HG03108 (cell line): ENCODE data around the gene RSU1.
"Not testable (repeated sequence)": the region's sequence is repeated elsewhere in the genome, so short reads cannot be mapped to it uniquely, and the experiment has no call there.

Experiments
- ATAC-seq: cut with Tn5 transposase; IDR thresholded peaks from one replicate; pipeline ENCODE4 v1.9.1; 2021; ENCODE audit warnings: moderate library complexity; ENCODE audit not compliant: unreplicated experiment

RSU1 gene

GRCh38 chr10:16788125-16788524 is 29.1 kb downstream of the RSU1 start:
- peak; percentile 14 for ATAC-seq

DNA sequence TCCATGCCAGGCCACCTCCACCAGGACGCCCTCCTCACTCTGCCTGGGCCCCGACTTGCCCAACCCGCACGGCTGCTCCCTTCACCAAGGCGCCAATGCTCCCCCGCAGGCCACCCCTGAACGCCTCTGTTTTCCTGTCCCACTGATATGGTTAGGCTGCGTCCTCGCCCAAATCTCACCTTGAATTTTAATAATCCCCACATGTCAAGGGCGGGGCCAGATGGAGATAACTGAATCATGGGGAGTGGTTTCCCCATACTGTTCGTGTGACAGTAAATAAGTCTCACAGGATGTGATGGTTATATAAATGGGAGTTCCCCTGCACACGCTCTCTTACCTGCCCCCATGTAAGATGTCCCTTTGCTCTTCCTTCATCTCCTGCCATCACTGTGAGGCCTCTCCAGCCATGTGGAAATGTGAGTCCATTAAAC is 29.8 kb downstream of the RSU1 start:
- ATAC-seq: peak; percentile 73

DNA sequence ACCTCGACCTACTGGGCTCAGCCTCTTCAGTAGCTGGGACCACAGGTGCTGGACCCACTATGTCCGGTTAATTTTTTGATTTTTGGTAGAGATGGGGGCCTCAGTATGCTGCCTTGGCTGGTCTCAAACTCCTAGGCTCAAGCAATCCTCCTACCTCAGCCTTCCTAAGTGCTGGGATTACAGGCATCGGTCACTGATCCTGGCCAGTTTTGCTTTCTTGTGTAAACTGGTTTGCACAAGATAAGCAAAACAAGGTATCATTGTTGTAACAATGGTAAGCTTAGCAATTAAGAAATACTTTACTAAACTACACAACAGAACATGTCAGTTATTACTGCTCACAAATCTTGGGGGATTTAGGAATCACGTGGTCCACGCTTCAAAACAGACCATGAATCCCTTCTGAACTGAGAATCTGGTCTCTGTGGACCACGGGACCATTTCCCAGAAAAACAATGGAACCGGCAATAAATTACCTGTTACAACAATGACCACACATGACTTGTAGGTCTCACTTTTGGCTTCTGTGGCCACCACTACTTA is 36.8 kb downstream of the RSU1 start:
- no peak for ATAC-seq

GRCh38 chr10:16779384-16779915 is 37.8 kb downstream of the RSU1 start:
- peak; percentile 71 for ATAC-seq

DNA sequence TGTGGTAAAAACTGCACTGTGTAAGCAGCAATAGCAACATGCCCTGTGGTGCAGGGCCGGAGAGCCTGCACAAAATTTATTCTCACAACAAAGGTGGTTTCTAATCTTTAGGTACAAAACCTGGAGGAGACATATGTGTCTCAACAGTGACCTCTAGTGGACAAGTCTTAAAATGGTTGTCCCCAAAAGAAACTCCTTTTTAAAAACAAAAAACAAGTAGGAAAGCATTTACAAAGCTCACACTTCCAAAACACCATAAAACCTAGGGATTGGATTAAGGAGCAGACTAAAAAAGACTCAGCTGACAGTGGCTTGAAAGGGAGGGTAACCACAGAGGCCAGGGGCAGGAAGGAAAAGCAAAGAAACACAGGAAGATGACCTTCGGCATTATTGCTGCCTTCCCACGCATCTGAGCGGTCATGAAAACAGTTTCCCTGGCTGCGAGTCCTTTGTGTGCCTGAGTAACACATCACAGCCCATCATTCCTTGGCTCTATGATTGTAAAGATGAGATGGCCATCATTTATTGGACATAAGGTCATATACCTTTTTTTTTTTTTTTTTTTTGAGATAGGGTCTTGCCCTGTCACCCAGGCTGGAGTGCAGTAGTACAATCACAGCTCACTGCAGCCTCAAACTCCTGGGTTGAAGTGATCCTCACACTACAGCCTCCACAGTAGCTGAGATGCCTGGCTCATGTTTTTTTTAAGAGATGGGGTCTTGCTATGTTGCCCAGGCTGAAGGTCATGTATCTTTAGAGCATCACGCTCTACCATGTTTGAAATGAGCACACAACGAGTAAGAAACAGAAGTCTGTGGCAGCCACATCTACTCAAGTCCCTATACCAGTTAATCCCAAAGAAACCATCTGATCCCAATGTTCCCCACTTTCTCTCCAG is 39.5 kb downstream of the RSU1 start:
- ATAC-seq: no peak

- ATAC-seq: no peak
These were observed 40.3 kb downstream of the RSU1 start for GRCh38 chr10:16776896-16777295.

GRCh38 chr10:16773334-16773733 is 43.9 kb downstream of the RSU1 start:
- no peak for ATAC-seq

GRCh38 chr10:16770670-16771069 is 46.6 kb downstream of the RSU1 start:
- ATAC-seq: no peak

- ATAC-seq: no peak
These were observed 47.1 kb downstream of the RSU1 start for GRCh38 chr10:16770141-16770540.

GRCh38 chr10:16769331-16769730 is 47.9 kb downstream of the RSU1 start:
- no peak for ATAC-seq

GRCh38 chr10:16768702-16769101 is 48.5 kb downstream of the RSU1 start:
- no peak for ATAC-seq

DNA sequence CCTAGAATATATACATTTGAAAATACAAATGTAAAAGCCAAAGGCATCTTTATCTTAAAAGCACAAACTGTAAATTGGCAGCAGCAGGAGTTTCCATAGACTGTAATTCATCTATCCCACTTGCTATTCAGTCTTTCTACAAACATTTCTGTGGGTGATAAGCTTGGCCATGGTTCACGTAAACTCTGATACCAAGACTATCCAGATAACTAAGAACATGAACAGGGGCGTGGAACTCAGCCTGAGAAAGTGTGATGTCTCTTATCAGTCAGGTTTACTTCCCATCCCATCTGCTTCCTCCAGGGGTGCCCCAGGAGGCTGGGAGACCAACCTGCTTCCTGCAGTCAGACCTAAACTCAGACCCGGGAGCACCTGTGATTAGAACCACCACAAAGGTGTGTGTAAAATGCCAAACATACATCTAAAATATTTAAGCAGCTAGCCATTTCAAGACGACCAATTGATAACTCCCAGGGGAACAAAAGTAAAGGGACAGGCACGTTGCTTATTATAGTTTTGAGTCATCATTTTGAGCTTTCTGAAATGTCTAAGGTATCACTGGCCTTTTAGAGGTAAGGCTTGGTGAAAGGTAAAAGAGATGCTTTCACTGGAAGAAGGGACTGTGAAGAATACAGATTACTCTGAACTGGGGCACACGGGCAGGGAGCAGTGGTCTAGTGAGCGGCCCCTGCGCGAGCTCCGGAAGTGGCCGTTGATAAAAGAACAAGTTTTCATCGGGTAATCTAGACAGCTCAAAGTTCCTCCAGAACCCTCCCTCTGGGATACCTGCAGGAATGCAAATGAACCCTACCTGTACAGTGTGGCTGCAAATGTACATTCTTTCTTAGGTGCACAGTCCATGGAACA is 51.5 kb downstream of the RSU1 start:
- ATAC-seq: peak; percentile 70

GRCh38 chr10:16761300-16761699 is 55.9 kb downstream of the RSU1 start:
- ATAC-seq: no peak

- ATAC-seq: no peak
These were observed 60.5 kb downstream of the RSU1 start for GRCh38 chr10:16756561-16757221.

- no peak for ATAC-seq
These were observed 62.5 kb downstream of the RSU1 start for GRCh38 chr10:16754765-16755164.

DNA sequence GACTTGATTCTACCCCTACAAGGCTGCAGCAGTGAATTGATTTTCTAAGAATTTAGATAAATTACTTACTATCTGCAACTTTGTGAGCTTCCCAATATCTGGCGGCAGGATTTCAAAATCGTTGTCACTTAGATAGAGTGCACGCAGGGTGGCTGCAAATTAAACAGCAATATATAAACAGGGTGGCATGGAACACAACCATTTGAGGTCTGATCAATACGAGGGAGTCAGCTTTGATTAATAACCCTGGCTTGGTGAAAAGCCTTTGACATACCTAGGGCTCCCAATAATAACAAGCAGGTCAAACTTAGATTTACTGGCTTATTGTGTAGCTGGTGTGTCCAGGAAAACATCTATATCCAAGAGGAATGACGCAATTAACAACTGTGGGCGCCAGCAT is 64.4 kb downstream of the RSU1 start:
- not testable (repeated sequence) for ATAC-seq

DNA sequence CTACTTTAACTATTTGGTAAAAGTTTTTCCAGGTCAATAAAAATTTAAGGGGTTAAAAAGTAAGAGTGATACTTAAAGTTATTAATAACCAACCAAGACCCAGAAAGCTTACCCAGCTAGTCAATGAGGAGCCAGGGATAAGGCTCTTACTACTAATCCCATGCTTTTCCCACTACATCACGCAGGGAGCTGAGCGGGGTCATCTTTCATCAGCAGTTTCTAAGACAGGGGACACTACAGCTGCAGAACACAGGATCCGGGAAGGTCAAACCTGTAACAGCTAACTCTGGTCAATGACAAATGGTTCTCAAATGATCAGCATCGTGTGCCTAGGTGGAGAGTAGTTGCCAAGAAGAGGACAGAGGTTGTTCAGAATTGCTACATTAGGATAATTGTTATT is 65.1 kb downstream of the RSU1 start:
- no peak for ATAC-seq

DNA sequence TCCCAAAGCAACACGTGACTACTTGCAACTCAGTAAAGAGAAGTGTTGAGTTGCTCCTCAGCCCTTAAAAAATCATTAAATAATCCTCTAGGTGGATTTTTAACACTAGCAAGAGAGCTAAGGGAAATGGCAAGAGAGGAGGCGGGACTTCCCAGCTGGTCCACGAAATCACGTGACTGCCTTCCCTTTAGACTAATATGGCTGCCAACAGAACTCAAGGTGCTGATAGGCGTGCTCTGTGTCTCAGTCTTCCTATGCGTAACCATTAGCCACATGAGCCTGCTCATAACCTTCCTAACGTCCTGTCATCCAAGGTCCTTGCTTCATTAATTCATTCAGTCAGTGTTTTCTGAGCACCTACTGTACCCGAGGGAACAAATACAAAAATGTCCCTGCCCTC is 66.0 kb downstream of the RSU1 start:
- ATAC-seq: no peak

DNA sequence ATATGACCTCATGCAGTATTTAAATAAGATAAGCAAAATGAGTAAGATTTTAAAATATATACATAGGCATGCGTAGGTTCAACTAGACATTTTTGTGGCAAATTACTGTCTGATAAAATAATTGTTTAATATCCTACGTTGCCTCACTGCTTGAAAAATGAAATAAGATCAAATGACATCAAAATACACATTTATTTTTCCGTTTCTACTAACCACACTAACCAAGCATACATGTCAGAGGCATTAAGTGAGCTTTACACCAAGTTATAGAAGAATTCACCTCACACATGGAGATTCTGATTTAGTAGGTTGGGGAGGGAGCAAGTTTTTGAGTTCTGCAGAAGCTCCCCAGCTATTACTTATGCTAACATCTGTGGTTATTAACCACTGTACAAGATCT is 66.8 kb downstream of the RSU1 start:
- no peak for ATAC-seq

DNA sequence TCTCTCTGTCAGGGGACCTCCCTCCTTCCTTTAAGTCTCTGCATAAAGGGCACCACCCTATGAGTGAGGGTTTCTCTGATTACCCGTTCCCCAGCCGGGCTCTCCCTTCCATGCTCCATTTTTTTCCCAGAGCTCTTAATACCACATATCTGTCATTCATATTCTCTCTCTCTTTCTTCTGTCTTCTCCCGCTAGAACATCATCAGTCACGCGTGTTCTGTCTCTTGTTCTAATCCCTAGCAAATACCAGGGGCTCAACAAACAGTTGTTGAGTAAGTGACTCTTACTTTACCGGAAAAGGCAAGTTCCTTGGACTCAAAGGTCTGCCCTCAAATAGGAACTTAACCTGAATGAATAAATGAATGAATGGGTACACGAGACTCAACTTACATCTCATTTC is 68.5 kb downstream of the RSU1 start:
- ATAC-seq: no peak

DNA sequence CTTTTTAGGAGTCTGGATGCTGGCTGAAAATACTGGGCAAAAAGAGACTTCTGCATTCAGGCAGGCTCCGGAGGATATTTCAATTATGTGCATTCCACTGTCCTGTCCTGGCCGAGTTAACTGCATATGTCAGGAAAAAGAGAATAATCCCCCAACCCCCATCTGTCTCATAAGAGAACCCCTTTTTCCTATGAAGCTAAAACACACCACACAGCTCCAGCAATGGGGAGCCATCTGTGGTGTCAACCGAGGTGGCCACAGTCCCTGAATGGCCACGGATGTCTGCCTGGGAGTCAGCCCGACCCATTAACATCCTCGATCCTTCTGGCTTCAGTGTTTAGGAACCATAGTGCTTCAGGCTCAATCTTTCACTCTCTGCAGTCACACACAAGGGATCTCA is 70.4 kb downstream of the RSU1 start:
- no peak for ATAC-seq
